IMR-90 (cell line): ENCODE measurements around the gene MAN1A2. TPM values are rescaled to one million over a fixed set of nuclear protein-coding genes. Genes with fewer than 3 reads are reported as not detected.

Experiments
- ATAC-seq: fragments of 200-7000 bp; cut with Tn5 transposase; 2 replicates; pipeline ENCODE4 v1.9.1; 2020; ENCODE audit warnings: low read depth, mild to moderate bottlenecking, moderate library complexity
- BruUV-seq: library from RNA; stranded (reverse); fragments of 400-500 nt; replicated peaks from 2 replicates; lab custom pipeline; 2021; lab: Mats Ljungman, UMichigan
- CTCF ChIA-PET: fragments of 300-600 bp; formaldehyde crosslinking; extraction: SDS; loops from one replicate; lab custom pipeline; 2021; ENCODE audit warnings: antibody characterized with exemption; lab: Yijun Ruan, JAX
- POLR2A ChIA-PET: fragments of 300-600 bp; sonication (Branson Sonifier 250); formaldehyde crosslinking; loops from one replicate; lab custom pipeline; 2022; ENCODE audit warnings: antibody characterized with exemption; ENCODE audit not compliant: unreplicated experiment; lab: Charles Lee
- DNase-seq: peaks from one replicate; pipeline ENCODE4 v3.0.0; 2013
- H2AFZ ChIP-seq: replicated peaks from 2 replicates; pipeline ENCODE3; 2013; ENCODE audit warnings: low read length, mild to moderate bottlenecking; ENCODE audit not compliant: poor library complexity
- H2AK5ac ChIP-seq: 2 replicates; pipeline ENCODE4 v1.6.1; 2013; ENCODE audit warnings: low read depth, low read length, inconsistent platforms
- H2AK9ac ChIP-seq: replicated peaks from 2 replicates; pipeline ENCODE3; 2013; ENCODE audit warnings: mild to moderate bottlenecking, low read depth, low read length, moderate library complexity; ENCODE audit not compliant: poor library complexity
- H2BK120ac ChIP-seq: 2 replicates; pipeline ENCODE4 v1.6.1; 2013; ENCODE audit warnings: low read depth, low read length, inconsistent platforms
- H2BK15ac ChIP-seq: 3 replicates; pipeline ENCODE4 v1.6.1; 2013; ENCODE audit warnings: low read depth, low read length, inconsistent platforms
- H2BK20ac ChIP-seq: 2 replicates; pipeline ENCODE4 v1.6.1; 2013; ENCODE audit warnings: low read depth, mild to moderate bottlenecking, inconsistent platforms, low read length, moderate library complexity
- H2BK5ac ChIP-seq: 2 replicates; pipeline ENCODE4 v1.6.1; 2013; ENCODE audit warnings: mild to moderate bottlenecking, low read depth, low read length, inconsistent platforms; ENCODE audit not compliant: poor library complexity, severe bottlenecking
- H3K14ac ChIP-seq: replicated peaks from 2 replicates; pipeline ENCODE4 v1.6.1; 2013; ENCODE audit warnings: low read depth, low read length, inconsistent platforms
- H3K18ac ChIP-seq: 2 replicates; pipeline ENCODE4 v1.6.1; 2013; ENCODE audit warnings: low read depth, low read length, control low read depth
- H3K23ac ChIP-seq: 2 replicates; pipeline ENCODE4 v1.6.1; 2013; ENCODE audit warnings: low read depth, low read length, inconsistent platforms
- H3K27ac ChIP-seq: 2 replicates; pipeline ENCODE4 v1.5.1; 2013; ENCODE audit warnings: mild to moderate bottlenecking, control low read depth, low read length; ENCODE audit not compliant: insufficient read depth
- H3K27me3 ChIP-seq: 2 replicates; pipeline ENCODE4 v1.6.1; 2013; ENCODE audit warnings: low read length; ENCODE audit not compliant: control insufficient read depth, insufficient read depth
- H3K36me3 ChIP-seq: 2 replicates; pipeline ENCODE4 v1.6.1; 2013; ENCODE audit warnings: low read length, mixed read lengths; ENCODE audit not compliant: control insufficient read depth, insufficient read depth
- H3K4ac ChIP-seq: 2 replicates; pipeline ENCODE4 v1.6.1; 2013; ENCODE audit warnings: low read depth, low read length, inconsistent platforms
- H3K4me1 ChIP-seq: 2 replicates; pipeline ENCODE4 v1.6.1; 2013; ENCODE audit warnings: low read length, mixed read lengths; ENCODE audit not compliant: control insufficient read depth, insufficient read depth
- H3K4me2 ChIP-seq: 2 replicates; pipeline ENCODE4 v1.6.1; 2013; ENCODE audit warnings: low read depth, mild to moderate bottlenecking, control low read depth, low read length, moderate library complexity
- H3K4me3 ChIP-seq: 2 replicates; pipeline ENCODE4 v1.5.1; 2013; ENCODE audit warnings: low read depth, mild to moderate bottlenecking, control low read depth, low read length, moderate library complexity; ENCODE audit not compliant: insufficient read depth
- H3K56ac ChIP-seq: 2 replicates; pipeline ENCODE4 v1.6.1; 2013; ENCODE audit warnings: low read length, inconsistent platforms; ENCODE audit not compliant: insufficient read depth; ENCODE audit errors: extremely low read depth
- H3K79me1 ChIP-seq, 2 experiments: 2 replicates each; pipeline ENCODE4 v1.6.1; 2013; ENCODE audit warnings: low read length in 2 of 2, inconsistent platforms in 1 of 2, low read depth in 1 of 2
- H3K9ac ChIP-seq: 2 replicates; pipeline ENCODE4 v1.6.1; 2013; ENCODE audit warnings: low read depth, low read length, control low read depth
- H3K9me1 ChIP-seq: 2 replicates; pipeline ENCODE4 v1.6.1; 2013; ENCODE audit warnings: low read length, inconsistent platforms; ENCODE audit not compliant: insufficient read depth
- H3K9me3 ChIP-seq: 2 replicates; pipeline ENCODE4 v1.6.1; 2013; ENCODE audit warnings: low read length; ENCODE audit not compliant: control insufficient read depth, insufficient read depth
- H4K20me1 ChIP-seq: 2 replicates; pipeline ENCODE4 v1.6.1; 2013; ENCODE audit warnings: low read length, inconsistent platforms; ENCODE audit not compliant: insufficient read depth
- H4K5ac ChIP-seq: 2 replicates; pipeline ENCODE4 v1.6.1; 2013; ENCODE audit warnings: mild to moderate bottlenecking, low read depth, low read length, control low read depth
- H4K8ac ChIP-seq, 2 experiments: 2 replicates each; pipeline ENCODE4 v1.6.1; 2013; ENCODE audit warnings: low read depth in 2 of 2, low read length in 2 of 2, control low read depth in 1 of 2, inconsistent platforms in 1 of 2
- H4K91ac ChIP-seq: 2 replicates; pipeline ENCODE4 v1.6.1; 2013; ENCODE audit warnings: low read depth, low read length, inconsistent platforms; ENCODE audit not compliant: insufficient read depth
- BHLHE40 ChIP-seq: fragments of 150-350 bp; IDR thresholded peaks from 2 replicates; pipeline ENCODE4 v1.6.1; 2016; ENCODE audit warnings: mild to moderate bottlenecking, low read depth, low read length
- CEBPB ChIP-seq: IDR thresholded peaks from 2 replicates; pipeline ENCODE4 v1.6.1; 2012; ENCODE audit warnings: low read depth, low read length, improper control_type of control experiment
- CHD1 ChIP-seq: IDR thresholded peaks from 2 replicates; pipeline ENCODE4 v1.6.1; 2012; ENCODE audit warnings: low read depth, low read length, improper control_type of control experiment
- CTCF ChIP-seq: conservative IDR thresholded peaks from 2 replicates; pipeline ENCODE4 v1.5.1; 2012; ENCODE audit warnings: mild to moderate bottlenecking, low read depth, low read length, improper control_type of control experiment
- FOS ChIP-seq: fragments of 150-350 bp; IDR thresholded peaks from 2 replicates; pipeline ENCODE4 v1.6.1; 2016; ENCODE audit warnings: low read depth, low read length
- MAFK ChIP-seq: IDR thresholded peaks from 2 replicates; pipeline ENCODE4 v1.6.1; 2012; ENCODE audit warnings: low read depth, low read length, improper control_type of control experiment
- MAZ ChIP-seq: IDR thresholded peaks from 2 replicates; pipeline ENCODE4 v1.6.1; 2012; ENCODE audit warnings: low read depth, mild to moderate bottlenecking, low read length, improper control_type of control experiment, moderate library complexity, borderline replicate concordance
- MXI1 ChIP-seq: IDR thresholded peaks from 2 replicates; pipeline ENCODE4 v1.6.1; 2012; ENCODE audit warnings: low read depth, mild to moderate bottlenecking, low read length, moderate library complexity, borderline replicate concordance
- NFE2L2 ChIP-seq: fragments of 150-350 bp; IDR thresholded peaks from 2 replicates; pipeline ENCODE4 v1.6.1; 2016; ENCODE audit warnings: low read depth, mild to moderate bottlenecking, low read length
- POLR2A ChIP-seq: IDR thresholded peaks from 2 replicates; pipeline ENCODE4 v1.6.1; 2012; ENCODE audit warnings: mild to moderate bottlenecking, low read depth, low read length
- RAD21 ChIP-seq: IDR thresholded peaks from 2 replicates; pipeline ENCODE4 v1.6.1; 2012; ENCODE audit warnings: low read length, improper control_type of control experiment
- RCOR1 ChIP-seq: IDR thresholded peaks from 2 replicates; pipeline ENCODE4 v1.6.1; 2012; ENCODE audit warnings: mild to moderate bottlenecking, low read length, improper control_type of control experiment; ENCODE audit not compliant: insufficient replicate concordance
- RFX5 ChIP-seq: IDR thresholded peaks from 2 replicates; pipeline ENCODE4 v1.8.0; 2012; ENCODE audit warnings: low read depth, mild to moderate bottlenecking, low read length, moderate library complexity
- SMC3 ChIP-seq: fragments of 150-350 bp; IDR thresholded peaks from 2 replicates; pipeline ENCODE4 v1.6.1; 2016; ENCODE audit warnings: low read depth, mild to moderate bottlenecking, antibody characterized with exemption, low read length, moderate library complexity
- USF2 ChIP-seq: fragments of 150-350 bp; IDR thresholded peaks from 2 replicates; pipeline ENCODE4 v1.6.1; 2017; ENCODE audit warnings: mild to moderate bottlenecking, antibody characterized with exemption, low read length, low read depth
- WGBS, 2 experiments: methylation state at CpG; one replicate each; pipeline versions ENCODE4 v1.1.5 to v1.1.7; 2013; ENCODE audit warnings: missing lambda C conversion rate in 2 of 2; ENCODE audit not compliant: insufficient read length in 1 of 2; ENCODE audit errors: extremely low coverage in 2 of 2; 5-methylcytosine and 5-hydroxymethylcytosine counted together
- dilution Hi-C: fragments of 300-500 bp; cut with HindIII; formaldehyde crosslinking; loops from one replicate; pipeline ENCODE4 v1.14.3; 2018; ENCODE audit warnings: low sequenced_read_pairs; ENCODE audit not compliant: unreplicated experiment
- in situ Hi-C: fragments of 300-500 bp; cut with MboI; formaldehyde crosslinking; loops from 3 replicates; pipeline ENCODE4 v1.14.3; 2019; ENCODE audit warnings: low sequenced_read_pairs, inconsistent platforms, mixed read lengths
- intact Hi-C: fragments of 100-400 bp; cut with micrococcal nuclease; formaldehyde crosslinking; loops from 2 replicates; pipeline ENCODE4 v1.10.0; 2022
- polyA plus RNA-seq, 3 experiments: library from polyadenylated mRNA; depleted of rRNA; stranded (reverse); fragments of >200 nt; gene quantifications; 2 replicates each; pipeline ENCODE4 v1.2.3, GENCODE V29; 2012; ENCODE audit warnings: low replicate concordance in 1 of 3
- total RNA-seq: library from RNA; depleted of rRNA; stranded (reverse); fragments of >200 nt; gene quantifications from 2 replicates; pipeline ENCODE4 v1.2.3, GENCODE V29; 2012
- TF ChIP-seq, protein P1 (sequence below): fragments of 150-350 bp; IDR thresholded peaks from 2 replicates; pipeline ENCODE4 v1.6.1; 2016; ENCODE audit warnings: low read depth, mild to moderate bottlenecking, low read length, moderate library complexity, borderline replicate concordance

MAN1A2 gene
- total and polyA plus RNA-seq, 2 of the 4 experiments (the other 2 are of a cell fraction), result 12.4 to 29.4 TPM

- no peak overlapping the region for H3K4me3 ChIP-seq
- dilution Hi-C loops, result no loop called here
Measured at GRCh38 chr1:117495068-117495467, 127.8 kb downstream of the MAN1A2 start.

More at GRCh38 chr1:117495068-117495467, 127.8 kb downstream of the MAN1A2 start:
- no peak overlapping the region for H3K4ac ChIP-seq
- no peaks in the 10 kb centered on the region for H4K20me1 ChIP-seq
- no peak overlapping the region for H4K8ac ChIP-seq
- peaks cover 3% of the 10 kb centered on the region; the same call in 1 of the 2 replicates for H3K9me1 ChIP-seq
- DNase-seq (no peak), ATAC-seq (no peak)
- no peak overlapping the region for H2AFZ ChIP-seq
- intact Hi-C loops (no loop called here), in situ Hi-C loops (no loop called here)
- H4K5ac ChIP-seq, result no peak overlapping the region
- no peak overlapping the region for H3K14ac ChIP-seq
- H3K27ac ChIP-seq, result no peak overlapping the region
- H3K79me1 ChIP-seq, result peaks cover 0 to 2% of the 10 kb centered on the region in 2 experiments; a peak in 3 of 4 replicates
- H3K23ac ChIP-seq, result no peak overlapping the region
- no TSS peak for BruUV-seq
- H3K4me1 ChIP-seq, result peaks cover 5% of the 10 kb centered on the region
- TF ChIP-seq CHD1 (no peak), CEBPB (no peak), SMC3 (no peak), FOS (no peak), RAD21 (no peak), POLR2A (no peak), MAFK (no peak), USF2 (no peak), RFX5 (no peak), BHLHE40 (no peak), MXI1 (no peak), CTCF (no peak), NFE2L2 (no peak), MAZ (no peak), RCOR1 (no peak)
- TF ChIP-seq, protein P1, sequence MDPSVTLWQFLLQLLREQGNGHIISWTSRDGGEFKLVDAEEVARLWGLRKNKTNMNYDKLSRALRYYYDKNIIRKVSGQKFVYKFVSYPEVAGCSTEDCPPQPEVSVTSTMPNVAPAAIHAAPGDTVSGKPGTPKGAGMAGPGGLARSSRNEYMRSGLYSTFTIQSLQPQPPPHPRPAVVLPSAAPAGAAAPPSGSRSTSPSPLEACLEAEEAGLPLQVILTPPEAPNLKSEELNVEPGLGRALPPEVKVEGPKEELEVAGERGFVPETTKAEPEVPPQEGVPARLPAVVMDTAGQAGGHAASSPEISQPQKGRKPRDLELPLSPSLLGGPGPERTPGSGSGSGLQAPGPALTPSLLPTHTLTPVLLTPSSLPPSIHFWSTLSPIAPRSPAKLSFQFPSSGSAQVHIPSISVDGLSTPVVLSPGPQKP, result no peak
- no peak overlapping the region for H2BK5ac ChIP-seq
- H2AK9ac ChIP-seq, result no peak overlapping the region
- H3K9me3 ChIP-seq, result no peaks in the 10 kb centered on the region; the same call in 1 of the 2 replicates
- H3K27me3 ChIP-seq, result no peaks in the 10 kb centered on the region
- H2BK15ac ChIP-seq, result no peak overlapping the region
- H3K36me3 ChIP-seq, result 0 out of 2 replicates have a peak, but pooled peaks cover 4% of the 10 kb centered on the region
- H2AK5ac ChIP-seq, result no peak overlapping the region
- H3K9ac ChIP-seq, result no peak overlapping the region
- WGBS, 2 experiments, result no CpG with 5 or more reads among the region's 1 CpG
- no peak overlapping the region for H2BK20ac ChIP-seq
- no peak overlapping the region for H4K91ac ChIP-seq
- no peak overlapping the region for H3K4me2 ChIP-seq
- POLR2A ChIA-PET, result no interaction called here
- CTCF ChIA-PET, result no interaction called here
- no peak overlapping the region for H3K56ac ChIP-seq
- no peak overlapping the region for H2BK120ac ChIP-seq
- H3K18ac ChIP-seq, result no peak overlapping the region
